SW 1271 (cell line): ENCODE results near the gene FAM120AOS.

Experiments
- DNase-seq, 2 experiments: peaks; one replicate each; lab custom pipeline; 2025; lab: John Stamatoyannopoulos, UW

FAM120AOS gene

GRCh38 chr9:93453047-93453914 is at the start of gene FAM120AOS:
Gene FAM120AOS, minus strand, starts transcription at chr9:93453581. Its CDS starts 872 bp downstream, at chr9:93452709.
- peak; percentile 91 to 97 for DNase-seq

GRCh38 chr9:93501406-93501805 is 48.0 kb upstream of the FAM120AOS start:
- peak in 1 of 2 experiments; percentile 61 for DNase-seq

- DNase-seq = peak in 1 of 2 experiments; percentile 35
Measured at GRCh38 chr9:93500571-93501298, 47.4 kb upstream of the FAM120AOS start.

GRCh38 chr9:93496285-93496684 is 42.9 kb upstream of the FAM120AOS start:
- DNase-seq = no peak

GRCh38 chr9:93493949-93494348 is 40.6 kb upstream of the FAM120AOS start:
- no peak for DNase-seq

- DNase-seq = no peak
Measured at GRCh38 chr9:93492327-93492726, 38.9 kb upstream of the FAM120AOS start.

GRCh38 chr9:93491593-93492232 is 38.3 kb upstream of the FAM120AOS start:
- no peak for DNase-seq

- DNase-seq = no peak
Measured at GRCh38 chr9:93488244-93488643, 34.9 kb upstream of the FAM120AOS start.

GRCh38 chr9:93486268-93486667 is 32.9 kb upstream of the FAM120AOS start:
- no peak for DNase-seq

GRCh38 chr9:93483497-93483896 is 30.1 kb upstream of the FAM120AOS start:
- no peak for DNase-seq

- DNase-seq = no peak
Measured at GRCh38 chr9:93480728-93481324, 27.4 kb upstream of the FAM120AOS start.

GRCh38 chr9:93480262-93480661 is 26.9 kb upstream of the FAM120AOS start:
- DNase-seq = no peak

GRCh38 chr9:93479726-93480125 is 26.3 kb upstream of the FAM120AOS start:
- no peak for DNase-seq

- no peak for DNase-seq
Measured at GRCh38 chr9:93477397-93477796, 24.0 kb upstream of the FAM120AOS start.

- DNase-seq = no peak
Measured at GRCh38 chr9:93476924-93477323, 23.5 kb upstream of the FAM120AOS start.

GRCh38 chr9:93475856-93476255 is 22.5 kb upstream of the FAM120AOS start:
- DNase-seq = no peak

GRCh38 chr9:93475108-93475507 is 21.7 kb upstream of the FAM120AOS start:
- DNase-seq = no peak

GRCh38 chr9:93473411-93473810 is 20.0 kb upstream of the FAM120AOS start:
- no peak for DNase-seq

GRCh38 chr9:93471124-93471523 is 17.7 kb upstream of the FAM120AOS start:
- DNase-seq = no peak

- no peak for DNase-seq
Measured at GRCh38 chr9:93470391-93470790, 17.0 kb upstream of the FAM120AOS start.

GRCh38 chr9:93468763-93469456 is 15.5 kb upstream of the FAM120AOS start:
- DNase-seq = no peak

- no peak for DNase-seq
Measured at GRCh38 chr9:93467462-93467861, 14.1 kb upstream of the FAM120AOS start.
